K562 (cell line): ENCODE data around the gene ZPR1. TPM values are rescaled to one million over a fixed set of nuclear protein-coding genes. Genes with fewer than 3 reads are reported as not detected.

ENCODE experiments used
- ADNP ChIP-seq: fragments of 200-800 bp; sonication (Bioruptor generic); IDR thresholded peaks from 2 replicates; pipeline ENCODE4 v1.6.1; 2016; ENCODE audit warnings: missing genetic modification characterization, missing compliant biosample characterization
- BACH1 ChIP-seq: fragments of 200-800 bp; sonication (Bioruptor generic); IDR thresholded peaks from 2 replicates; pipeline ENCODE4 v1.6.1; 2016; ENCODE audit warnings: missing genetic modification characterization, missing compliant biosample characterization
- BRCA1 ChIP-seq, 2 experiments: fragments of 450-650 bp in 1 of 2; sonication (generic) in 1 of 2; formaldehyde crosslinking in 1 of 2; IDR thresholded peaks; 2 replicates each; pipeline versions ENCODE4 v1.5.0 to v1.6.1; 2017 to 2020; ENCODE audit warnings: mild to moderate bottlenecking in 1 of 2, missing genetic modification reagents in 1 of 2
- CREB1 ChIP-seq, 2 experiments: sonication (generic) in 1 of 2; formaldehyde crosslinking in 1 of 2; IDR thresholded peaks; 2 replicates each; pipeline versions ENCODE4 v1.6.1 to v1.8.0; 2012 to 2022; ENCODE audit warnings: inconsistent platforms in 1 of 2, mild to moderate bottlenecking in 1 of 2, missing genetic modification reagents in 1 of 2, moderate library complexity in 1 of 2
- CREBBP ChIP-seq: IDR thresholded peaks from one replicate; pipeline ENCODE4 v1.6.1; 2012; ENCODE audit warnings: low read depth, mild to moderate bottlenecking, control low read depth, inconsistent platforms, low read length
- DPF2 ChIP-seq: fragments of 450-650 bp; IDR thresholded peaks from 2 replicates; pipeline ENCODE4 v1.6.1; 2016
- E2F5 ChIP-seq: sonication (generic); formaldehyde crosslinking; IDR thresholded peaks from 2 replicates; pipeline ENCODE4 v1.8.0; 2022; ENCODE audit warnings: mild to moderate bottlenecking, missing genetic modification reagents
- ELF1 ChIP-seq: fragments of 200-800 bp; sonication (Bioruptor generic); IDR thresholded peaks from 2 replicates; pipeline ENCODE4 v1.6.1; 2016; ENCODE audit warnings: missing genetic modification characterization, missing compliant biosample characterization
- FOXA1 ChIP-seq: fragments of 450-650 bp; IDR thresholded peaks from 2 replicates; pipeline ENCODE4 v1.6.1; 2016; ENCODE audit warnings: mild to moderate bottlenecking, borderline replicate concordance
- GABPB1 ChIP-seq: sonication (generic); formaldehyde crosslinking; IDR thresholded peaks from 2 replicates; pipeline ENCODE4 v1.8.0; 2022; ENCODE audit warnings: mild to moderate bottlenecking, missing genetic modification reagents
- HMG20A ChIP-seq: fragments of 450-650 bp; formaldehyde crosslinking; conservative IDR thresholded peaks from 2 replicates; pipeline ENCODE4 v1.4.0; 2020; ENCODE audit warnings: mild to moderate bottlenecking, mixed read lengths
- IRF1 ChIP-seq: sonication (generic); formaldehyde crosslinking; IDR thresholded peaks from 2 replicates; pipeline ENCODE4 v1.8.0; 2022; ENCODE audit warnings: missing genetic modification reagents, mild to moderate bottlenecking, borderline replicate concordance
- MAFF ChIP-seq: IDR thresholded peaks from 2 replicates; pipeline ENCODE4 v1.6.1; 2012; ENCODE audit warnings: low read length, improper control_type of control experiment
- MIER1 ChIP-seq: fragments of 450-650 bp; IDR thresholded peaks from 2 replicates; pipeline ENCODE4 v1.6.1; 2016; ENCODE audit warnings: antibody characterized with exemption, mild to moderate bottlenecking, low read depth
- PCBP1 ChIP-seq: fragments of 200-400 bp; formaldehyde crosslinking; IDR thresholded peaks from 2 replicates; pipeline ENCODE4 v1.6.1; 2018; ENCODE audit warnings: mild to moderate bottlenecking, low read depth, low read length; ENCODE audit not compliant: poor library complexity, severe bottlenecking
- SREBF1 ChIP-seq: fragments of 150-350 bp; IDR thresholded peaks from 2 replicates; pipeline ENCODE4 v1.6.1; 2014; ENCODE audit warnings: antibody characterized with exemption, low read depth, low read length, borderline replicate concordance
- TAL1 ChIP-seq: fragments of 450-650 bp; IDR thresholded peaks from 2 replicates; pipeline ENCODE4 v1.6.1; 2016; ENCODE audit warnings: mild to moderate bottlenecking
- ZNF134 ChIP-seq: fragments of 250-450 bp; sonication (Bioruptor Pico); conservative IDR thresholded peaks from 2 replicates; pipeline ENCODE4 v1.4.0; 2020
- ZNF274 ChIP-seq: IDR thresholded peaks from 2 replicates; pipeline ENCODE4 v1.6.1; 2011; ENCODE audit warnings: low read depth, mild to moderate bottlenecking, low read length, moderate library complexity, borderline replicate concordance
- polyA plus RNA-seq, 8 experiments: library from polyadenylated mRNA; depleted of rRNA in 4 of 8; stranded (reverse) in 5 of 8; unstranded in 3 of 8; fragments of >200 nt; fragmentation: Nextera tagmentation in 2 of 8; fragmentation: Illumina TruSeq in 1 of 8; extraction: Ambion mirVana in 2 of 8; extraction: Trizol in 1 of 8; gene quantifications; 2 replicates each; pipeline versions ENCODE4 v1.2.1 to v1.2.3, GENCODE V29; 2011 to 2014; ENCODE audit warnings: inconsistent platforms in 1 of 8, missing spikeins in 1 of 8
- total RNA-seq, 7 experiments: library from RNA; depleted of rRNA in 6 of 7; stranded (reverse); fragments of >200 nt in 6 of 7; fragmentation: Illumina TruSeq in 2 of 7; extraction: Trizol in 2 of 7; gene quantifications; 2 replicates each; pipeline versions ENCODE4 v1.2.1 to v1.2.3, GENCODE V29; 2011 to 2021; ENCODE audit warnings: low replicate concordance in 1 of 7
- TF ChIP-seq, protein P1 (sequence below): fragments of 450-650 bp; IDR thresholded peaks from one replicate; pipeline ENCODE4 v1.6.1; 2018; ENCODE audit warnings: mild to moderate bottlenecking, moderate library complexity; ENCODE audit not compliant: partially characterized antibody
- TF ChIP-seq, protein P2 (sequence below): sonication (generic); formaldehyde crosslinking; IDR thresholded peaks from 2 replicates; pipeline ENCODE4 v1.8.0; 2023; ENCODE audit warnings: mild to moderate bottlenecking, missing genetic modification reagents
- TF ChIP-seq, protein P3 (sequence below): fragments of 450-650 bp; IDR thresholded peaks from 2 replicates; pipeline ENCODE4 v1.6.1; 2016

The ZPR1 gene
- total and polyA plus RNA-seq, 9 of the 15 experiments (the other 6 are each of a cell fraction or from before 2014, with no cell fraction given) = 13.0 to 120 (median 83.8) TPM

DNA sequence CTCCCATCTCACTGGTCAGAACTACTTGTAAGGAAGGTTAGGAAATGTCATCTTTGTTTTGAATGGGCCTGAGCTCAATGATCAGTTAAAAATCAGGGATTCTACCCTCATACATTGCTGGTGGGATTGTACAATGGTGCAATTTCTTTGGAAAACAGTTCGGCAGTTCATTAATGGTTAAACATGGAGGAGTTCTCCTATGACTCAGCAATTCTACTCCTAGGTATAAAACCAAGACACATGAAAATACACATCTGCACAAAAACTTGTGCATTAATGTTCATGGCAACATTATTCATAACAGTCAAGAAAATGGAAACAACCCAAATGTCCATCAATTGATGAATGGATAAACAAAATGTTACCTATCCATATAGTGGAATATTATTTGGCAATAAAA, 8.7 kb upstream of the ZPR1 start (continued):
- no peak for TF ChIP-seq FOXA1
- TF ChIP-seq MAFF = peak; percentile 94
- no peak for TF ChIP-seq GABPB1 (CRISPR knock-in tag)
- no peak for TF ChIP-seq ZNF134
- no peak for TF ChIP-seq ELF1 (tag)
- TF ChIP-seq, protein P1, sequence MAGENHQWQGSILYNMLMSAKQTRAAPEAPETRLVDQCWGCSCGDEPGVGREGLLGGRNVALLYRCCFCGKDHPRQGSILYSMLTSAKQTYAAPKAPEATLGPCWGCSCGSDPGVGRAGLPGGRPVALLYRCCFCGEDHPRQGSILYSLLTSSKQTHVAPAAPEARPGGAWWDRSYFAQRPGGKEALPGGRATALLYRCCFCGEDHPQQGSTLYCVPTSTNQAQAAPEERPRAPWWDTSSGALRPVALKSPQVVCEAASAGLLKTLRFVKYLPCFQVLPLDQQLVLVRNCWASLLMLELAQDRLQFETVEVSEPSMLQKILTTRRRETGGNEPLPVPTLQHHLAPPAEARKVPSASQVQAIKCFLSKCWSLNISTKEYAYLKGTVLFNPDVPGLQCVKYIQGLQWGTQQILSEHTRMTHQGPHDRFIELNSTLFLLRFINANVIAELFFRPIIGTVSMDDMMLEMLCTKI = no peak
- TF ChIP-seq, protein P2, sequence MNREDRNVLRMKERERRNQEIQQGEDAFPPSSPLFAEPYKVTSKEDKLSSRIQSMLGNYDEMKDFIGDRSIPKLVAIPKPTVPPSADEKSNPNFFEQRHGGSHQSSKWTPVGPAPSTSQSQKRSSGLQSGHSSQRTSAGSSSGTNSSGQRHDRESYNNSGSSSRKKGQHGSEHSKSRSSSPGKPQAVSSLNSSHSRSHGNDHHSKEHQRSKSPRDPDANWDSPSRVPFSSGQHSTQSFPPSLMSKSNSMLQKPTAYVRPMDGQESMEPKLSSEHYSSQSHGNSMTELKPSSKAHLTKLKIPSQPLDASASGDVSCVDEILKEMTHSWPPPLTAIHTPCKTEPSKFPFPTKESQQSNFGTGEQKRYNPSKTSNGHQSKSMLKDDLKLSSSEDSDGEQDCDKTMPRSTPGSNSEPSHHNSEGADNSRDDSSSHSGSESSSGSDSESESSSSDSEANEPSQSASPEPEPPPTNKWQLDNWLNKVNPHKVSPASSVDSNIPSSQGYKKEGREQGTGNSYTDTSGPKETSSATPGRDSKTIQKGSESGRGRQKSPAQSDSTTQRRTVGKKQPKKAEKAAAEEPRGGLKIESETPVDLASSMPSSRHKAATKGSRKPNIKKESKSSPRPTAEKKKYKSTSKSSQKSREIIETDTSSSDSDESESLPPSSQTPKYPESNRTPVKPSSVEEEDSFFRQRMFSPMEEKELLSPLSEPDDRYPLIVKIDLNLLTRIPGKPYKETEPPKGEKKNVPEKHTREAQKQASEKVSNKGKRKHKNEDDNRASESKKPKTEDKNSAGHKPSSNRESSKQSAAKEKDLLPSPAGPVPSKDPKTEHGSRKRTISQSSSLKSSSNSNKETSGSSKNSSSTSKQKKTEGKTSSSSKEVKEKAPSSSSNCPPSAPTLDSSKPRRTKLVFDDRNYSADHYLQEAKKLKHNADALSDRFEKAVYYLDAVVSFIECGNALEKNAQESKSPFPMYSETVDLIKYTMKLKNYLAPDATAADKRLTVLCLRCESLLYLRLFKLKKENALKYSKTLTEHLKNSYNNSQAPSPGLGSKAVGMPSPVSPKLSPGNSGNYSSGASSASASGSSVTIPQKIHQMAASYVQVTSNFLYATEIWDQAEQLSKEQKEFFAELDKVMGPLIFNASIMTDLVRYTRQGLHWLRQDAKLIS (CRISPR knock-in tag) = no peak
- peak; percentile 91 for TF ChIP-seq BACH1 (tag)
- TF ChIP-seq MIER1 = no peak
- no peak for TF ChIP-seq HMG20A (CRISPR knock-in tag)
- TF ChIP-seq ZNF274 = no peak
- TF ChIP-seq CREB1 (IDR thresholded peaks at IDR 0.05) = no peak
- TF ChIP-seq CREB1 (CRISPR knock-in tag; IDR thresholded peaks at IDR 0.05) = no peak
- no peak for TF ChIP-seq CREBBP
- TF ChIP-seq, protein P3, sequence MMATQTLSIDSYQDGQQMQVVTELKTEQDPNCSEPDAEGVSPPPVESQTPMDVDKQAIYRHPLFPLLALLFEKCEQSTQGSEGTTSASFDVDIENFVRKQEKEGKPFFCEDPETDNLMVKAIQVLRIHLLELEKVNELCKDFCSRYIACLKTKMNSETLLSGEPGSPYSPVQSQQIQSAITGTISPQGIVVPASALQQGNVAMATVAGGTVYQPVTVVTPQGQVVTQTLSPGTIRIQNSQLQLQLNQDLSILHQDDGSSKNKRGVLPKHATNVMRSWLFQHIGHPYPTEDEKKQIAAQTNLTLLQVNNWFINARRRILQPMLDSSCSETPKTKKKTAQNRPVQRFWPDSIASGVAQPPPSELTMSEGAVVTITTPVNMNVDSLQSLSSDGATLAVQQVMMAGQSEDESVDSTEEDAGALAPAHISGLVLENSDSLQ = no peak
- no peak for TF ChIP-seq IRF1 (CRISPR knock-in tag)
- peak; percentile 50; the same call in 1 of the 2 replicates for TF ChIP-seq DPF2
- no peak for TF ChIP-seq PCBP1
- TF ChIP-seq ADNP (tag) = no peak
- TF ChIP-seq BRCA1 (IDR thresholded peaks at IDR 0.05) = no peak
- no peak for TF ChIP-seq BRCA1 (CRISPR knock-in tag; IDR thresholded peaks at IDR 0.05)
- TF ChIP-seq SREBF1 = no peak
- no peak for TF ChIP-seq E2F5 (CRISPR knock-in tag)
- no peak for TF ChIP-seq TAL1
